ENCODE measurements around the gene MYADM. TPM values are rescaled to one million over a fixed set of nuclear protein-coding genes. Genes with fewer than 3 reads are reported as not detected.

Gene MYADM
- polyA plus RNA-seq, 1 donor from 2014 or later = 2.5 TPM

- no peaks in the 10 kb centered on the region for H3K9me2 ChIP-seq (ENCODE audit: insufficient read depth, low read length)
- H4K20me1 ChIP-seq (ENCODE audit: insufficient read depth) = no peaks in the 10 kb centered on the region
- no peaks in the 10 kb centered on the region for H3K36me3 ChIP-seq (ENCODE audit: insufficient read depth, low read length)
- no peak overlapping the region for H2AFZ ChIP-seq (ENCODE audit: low read depth, low read length)
- H3K9ac ChIP-seq (ENCODE audit: low read length) = peak overlapping the region; percentile 66
- no peaks in the 10 kb centered on the region for H3F3A ChIP-seq (ENCODE audit: insufficient read depth, low read length, poor library complexity, severe bottlenecking)
- no peaks in the 10 kb centered on the region for H3K79me2 ChIP-seq (replicated peaks; ENCODE audit: insufficient read depth, low read length)
- peak overlapping the region; percentile 78 for H3K4me2 ChIP-seq (ENCODE audit: low read length)
- H3K27ac ChIP-seq (ENCODE audit: low read length) = no peak overlapping the region
- no peaks in the 10 kb centered on the region for H3K27me3 ChIP-seq (ENCODE audit: insufficient read depth, low read depth, low read length)
- peak overlapping the region; percentile 70 for H3K4me3 ChIP-seq (ENCODE audit: low read length)
- TF ChIP-seq CTCF (IDR thresholded peaks at IDR 0.05; ENCODE audit: poor library complexity, severe bottlenecking) = peak; percentile 28
- no peak for TF ChIP-seq POLR2AphosphoS5 (IDR thresholded peaks at IDR 0.05)
- H3K9me3 ChIP-seq (ENCODE audit: low read length) = no peaks in the 10 kb centered on the region
These were observed 14.8 kb downstream of the MYADM start for GRCh38 chr19:53882391-53883050.

- H3K4me3 ChIP-seq (ENCODE audit: low read length) = peak overlapping the region; percentile 70
- H3K79me2 ChIP-seq (replicated peaks; ENCODE audit: insufficient read depth, low read length) = no peaks in the 10 kb centered on the region
- peak overlapping the region; percentile 66 for H3K9ac ChIP-seq (ENCODE audit: low read length)
- no peak for TF ChIP-seq MXI1 (conservative IDR thresholded peaks at IDR 0.05; ENCODE audit: poor library complexity, severe bottlenecking)
- no peak for TF ChIP-seq CTCF (IDR thresholded peaks at IDR 0.05; ENCODE audit: poor library complexity, severe bottlenecking)
- no peak for TF ChIP-seq SMC3 (conservative IDR thresholded peaks at IDR 0.05; ENCODE audit: poor library complexity)
- TF ChIP-seq TAF1 (IDR thresholded peaks at IDR 0.05; ENCODE audit: low read depth) = no peak
- H3K9me2 ChIP-seq (ENCODE audit: insufficient read depth, low read length) = no peaks in the 10 kb centered on the region
- H3F3A ChIP-seq (ENCODE audit: insufficient read depth, low read length, poor library complexity, severe bottlenecking) = no peaks in the 10 kb centered on the region
- H3K27me3 ChIP-seq (ENCODE audit: insufficient read depth, low read depth, low read length) = no peaks in the 10 kb centered on the region
- H3K4me2 ChIP-seq (ENCODE audit: low read length) = no peak overlapping the region
- H3K27ac ChIP-seq (ENCODE audit: low read length) = no peak overlapping the region
- no peaks in the 10 kb centered on the region for H3K36me3 ChIP-seq (ENCODE audit: insufficient read depth, low read length)
- H3K9me3 ChIP-seq (ENCODE audit: low read length) = no peaks in the 10 kb centered on the region
- no peaks in the 10 kb centered on the region for H4K20me1 ChIP-seq (ENCODE audit: insufficient read depth)
- no peak overlapping the region for H2AFZ ChIP-seq (ENCODE audit: low read depth, low read length)
These were observed 15.6 kb downstream of the MYADM start for GRCh38 chr19:53883231-53883661.

- no peaks in the 10 kb centered on the region for H3K27me3 ChIP-seq (ENCODE audit: insufficient read depth, low read depth, low read length)
- H3K4me3 ChIP-seq (ENCODE audit: low read length) = peak overlapping the region; percentile 70
- no peak overlapping the region for H2AFZ ChIP-seq (ENCODE audit: low read depth, low read length)
- TF ChIP-seq MXI1 (conservative IDR thresholded peaks at IDR 0.05; ENCODE audit: poor library complexity, severe bottlenecking) (no peak), EP300 (conservative IDR thresholded peaks at IDR 0.05; ENCODE audit: poor library complexity, severe bottlenecking) (no peak), SMC3 (conservative IDR thresholded peaks at IDR 0.05; ENCODE audit: poor library complexity) (no peak), CTCF (IDR thresholded peaks at IDR 0.05; ENCODE audit: poor library complexity, severe bottlenecking) (no peak), REST (IDR thresholded peaks at IDR 0.05; ENCODE audit: borderline replicate concordance) (no peak), RAD21 (conservative IDR thresholded peaks at IDR 0.05) (no peak), TAF1 (IDR thresholded peaks at IDR 0.05; ENCODE audit: low read depth) (no peak), EZH2 (IDR thresholded peaks at IDR 0.05; ENCODE audit: borderline replicate concordance, insufficient read depth, low read length, poor library complexity, severe bottlenecking) (no peak), POLR2AphosphoS5 (IDR thresholded peaks at IDR 0.05) (no peak)
- no peaks in the 10 kb centered on the region for H3F3A ChIP-seq (ENCODE audit: insufficient read depth, low read length, poor library complexity, severe bottlenecking)
- no peaks in the 10 kb centered on the region for H3K79me2 ChIP-seq (replicated peaks; ENCODE audit: insufficient read depth, low read length)
- peak overlapping the region; percentile 5 for H3K4me2 ChIP-seq (ENCODE audit: low read length)
- no peak overlapping the region for H3K27ac ChIP-seq (ENCODE audit: low read length)
- no peaks in the 10 kb centered on the region for H3K9me3 ChIP-seq (ENCODE audit: low read length)
- no peaks in the 10 kb centered on the region for H4K20me1 ChIP-seq (ENCODE audit: insufficient read depth)
- peak overlapping the region; percentile 66 for H3K9ac ChIP-seq (ENCODE audit: low read length)
- H3K9me2 ChIP-seq (ENCODE audit: insufficient read depth, low read length) = no peaks in the 10 kb centered on the region
- H3K36me3 ChIP-seq (ENCODE audit: insufficient read depth, low read length) = no peaks in the 10 kb centered on the region
These were observed 16.1 kb downstream of the MYADM start for GRCh38 chr19:53883741-53884140.

Measured in neural cell (in vitro differentiated cells).